Measurements from ENCODE around the gene MAPK6. TPM values are rescaled to one million over a fixed set of nuclear protein-coding genes. Genes with fewer than 3 reads are reported as not detected.

MAPK6 gene
- total and polyA plus RNA-seq, 7 experiments from 2014 or later, result 5.1 to 44.1 (median 23.1) TPM

DNA sequence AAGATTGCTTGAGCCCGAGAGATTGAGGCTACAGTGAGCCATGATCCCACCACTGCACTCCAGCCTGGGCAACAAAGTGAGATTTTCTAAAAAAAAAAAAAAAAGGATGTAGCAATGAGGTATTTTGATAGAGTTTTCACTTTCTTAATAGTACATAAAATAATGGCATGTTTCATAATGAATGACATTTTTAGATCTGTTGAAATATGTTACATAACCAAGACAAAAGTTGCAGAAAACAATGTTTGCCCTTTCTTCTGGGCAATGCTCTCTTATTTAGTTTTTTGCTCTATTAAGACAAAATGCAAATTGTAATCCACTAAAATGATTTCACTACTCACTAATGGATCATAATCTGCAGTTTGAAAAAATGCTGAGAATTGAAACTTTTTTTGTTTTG is 4.4 kb upstream of the MAPK6 start:
- Mint-ChIP-seq H3K4me1 (peaks cover 6 to 43% (median 14%) of the 10 kb centered on the region in 7 donors), H3K36me3 (peaks cover 0 to 1% (median 0%) of the 10 kb centered on the region in 5 donors), H3K27me3 (peaks cover 0 to 15% (median 0%) of the 10 kb centered on the region in 5 donors), H3K9me3 (no peaks in the 10 kb centered on the region), H3K27ac (no peak overlapping the region), H3K4me3 (no peak overlapping the region)
- H3K36me3 ChIP-seq (ENCODE audit: control insufficient read depth in 2 of 3, insufficient read depth in 3 of 3, low read length in 3 of 3), result no peaks in the 10 kb centered on the region
- DNase-seq (no peak), ATAC-seq (no peak)
- no peak overlapping the region for H3K27ac ChIP-seq (ENCODE audit: low read depth, low read length)
- intact Hi-C loops (cut with micrococcal nuclease), result no loop called here
- CTCF ChIA-PET, result interaction anchor here (0.8 kb wide), 1 partner anchor 44 kb away, joined by 3 read pairs; no protein-coding TSS in a partner anchor
- H3K4me1 ChIP-seq (ENCODE audit: control insufficient read depth in 2 of 2, insufficient read depth in 2 of 2, low read length in 2 of 2), result peaks cover 5% of the 10 kb centered on the region in 2 donors
- POLR2A ChIA-PET, result interaction anchor here (0.6 kb wide), 1 partner anchor 8 kb away, joined by 6 read pairs; no protein-coding TSS in a partner anchor
- no peaks in the 10 kb centered on the region for H3K9me3 ChIP-seq (ENCODE audit: control insufficient read depth in 2 of 3, low read length in 3 of 3)
- H3K27me3 ChIP-seq (ENCODE audit: control insufficient read depth in 2 of 2, insufficient read depth in 2 of 2, low read length in 2 of 2), result no peaks in the 10 kb centered on the region
- H3K4me3 ChIP-seq (ENCODE audit: low read length), result no peak overlapping the region

DNA sequence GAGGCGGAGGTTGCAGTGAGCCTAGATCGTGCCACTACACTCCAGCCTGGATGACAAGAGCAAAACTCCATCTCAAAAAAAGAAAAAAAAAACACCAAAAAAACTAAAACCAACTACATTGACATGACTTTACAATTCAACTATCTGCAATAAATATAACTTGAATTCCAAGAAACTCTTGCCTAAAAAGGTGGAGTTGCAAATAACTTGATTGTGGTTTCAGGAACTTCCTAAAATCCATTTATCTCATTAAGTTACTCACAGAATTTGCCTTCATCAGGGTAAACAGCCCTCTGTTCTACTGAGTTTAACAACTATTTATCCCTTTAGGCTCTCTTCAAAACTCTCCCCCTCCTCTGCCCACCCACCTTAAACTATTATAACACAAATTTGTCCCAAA is 2.7 kb upstream of the MAPK6 start:
- intact Hi-C loops (cut with micrococcal nuclease), result no loop called here
- H3K9me3 Mint-ChIP-seq, result no peaks in the 10 kb centered on the region
- ChIA-PET POLR2A (interaction anchor here (0.6 kb wide), 1 partner anchor 31 kb away, joined by 4 read pairs; no protein-coding TSS in a partner anchor), CTCF (no interaction called here)
- DNase-seq, result no peak
- Histone ChIP-seq H3K27me3 (ENCODE audit: control insufficient read depth in 2 of 2, insufficient read depth in 2 of 2, low read length in 2 of 2) (no peaks in the 10 kb centered on the region), H3K27ac (ENCODE audit: low read depth, low read length) (no peak overlapping the region), H3K36me3 (ENCODE audit: control insufficient read depth in 2 of 3, insufficient read depth in 3 of 3, low read length in 3 of 3) (no peaks in the 10 kb centered on the region), H3K4me3 (ENCODE audit: low read length) (no peak overlapping the region), H3K9me3 (ENCODE audit: control insufficient read depth in 2 of 3, low read length in 3 of 3) (no peaks in the 10 kb centered on the region), H3K4me1 (ENCODE audit: control insufficient read depth in 2 of 2, insufficient read depth in 2 of 2, low read length in 2 of 2) (peaks cover 5 to 18% of the 10 kb centered on the region in 2 donors)
- no peak overlapping the region for H3K27ac Mint-ChIP-seq
- peaks cover 0 to 5% (median 0%) of the 10 kb centered on the region in 5 donors for H3K36me3 Mint-ChIP-seq
- no peak overlapping the region for H3K4me3 Mint-ChIP-seq
- peaks cover 20 to 49% (median 27%) of the 10 kb centered on the region in 7 donors for H3K4me1 Mint-ChIP-seq
- peaks cover 0 to 15% (median 0%) of the 10 kb centered on the region in 5 donors for H3K27me3 Mint-ChIP-seq
- ATAC-seq, result no peak

DNA sequence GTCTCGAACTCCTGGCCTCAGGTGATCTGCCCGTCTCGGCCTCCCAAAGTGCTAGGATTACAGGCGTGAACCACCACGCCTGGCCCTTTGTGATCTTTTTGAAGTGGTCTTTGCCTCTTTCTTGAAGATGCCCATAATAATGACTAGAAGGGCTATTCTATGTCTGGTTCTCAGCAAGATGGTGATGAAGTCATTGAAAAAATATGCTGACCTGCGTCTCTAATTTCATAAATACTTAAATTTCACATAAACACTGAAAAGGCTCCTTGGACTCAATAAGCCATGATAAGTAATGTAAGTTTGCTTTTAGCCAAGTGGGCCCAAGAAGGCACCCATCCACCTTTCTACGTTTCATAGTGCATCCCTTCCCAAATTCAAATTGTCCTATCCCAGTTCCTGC is 775 bp upstream of the MAPK6 start:
- CTCF ChIA-PET, result interaction anchor here (0.7 kb wide), 1 partner anchor 25 kb away, joined by 3 read pairs; no protein-coding TSS in a partner anchor
- peaks cover 0 to 15% (median 0%) of the 10 kb centered on the region in 5 donors for H3K27me3 Mint-ChIP-seq

DNA sequence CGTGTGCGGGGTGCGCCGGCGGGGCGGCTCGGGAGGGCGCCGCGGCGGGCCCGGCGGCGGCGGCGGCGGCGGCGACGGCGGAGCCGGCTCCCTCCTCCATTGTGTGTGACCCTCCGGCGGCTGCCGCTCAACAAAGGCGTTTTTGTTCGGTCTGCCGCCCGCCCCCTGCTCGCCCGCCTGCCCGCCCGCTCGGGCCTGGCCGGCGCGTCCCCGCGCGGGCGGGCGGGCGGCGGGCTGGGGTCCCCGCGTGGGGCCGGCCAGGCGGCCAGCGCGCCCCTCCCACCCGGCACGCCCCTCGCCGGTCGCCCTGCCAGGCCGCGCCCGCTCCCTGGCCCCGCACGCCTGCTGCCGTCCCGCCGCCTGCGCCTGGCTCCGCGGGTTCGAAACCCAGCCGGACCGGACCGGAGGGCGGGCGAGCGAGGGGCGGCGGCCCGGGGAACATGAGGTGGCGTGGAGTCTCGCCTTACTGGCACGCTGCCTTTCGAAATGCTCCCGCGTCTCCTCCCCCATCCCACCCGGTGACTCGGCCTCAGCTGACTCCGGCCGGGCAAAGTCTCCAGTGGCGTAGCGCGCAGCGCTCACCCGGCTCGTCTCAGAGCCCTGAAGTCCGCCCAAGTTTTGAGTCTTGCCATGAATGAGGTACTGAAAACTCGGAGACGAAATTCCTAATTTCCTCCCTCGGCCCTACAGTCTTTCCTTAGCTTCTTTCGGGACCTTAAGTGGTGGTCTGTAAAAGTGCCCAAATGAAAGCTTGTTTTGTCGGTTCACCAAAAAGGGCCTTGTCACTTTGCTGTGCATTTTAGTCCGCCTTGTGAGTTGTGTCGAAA is 588 bp downstream of the MAPK6 start:
- ChIA-PET CTCF (interaction anchor here (0.6 to 1.0 kb wide), 5 partner anchors 14 to 237 kb away, joined by 3 to 5 read pairs (median 3); no protein-coding TSS in a partner anchor), POLR2A (interaction anchor here (0.6 to 2.4 kb wide), 17 partner anchors 9 to 448 kb away, joined by 3 to 13 read pairs (median 4); partner anchors contain the start of genes LEO1 and LYSMD2)
- ATAC-seq (peak; percentile 65), DNase-seq (peak in 8 of 9 donors; percentile 36 to 77 (median 46))
- Mint-ChIP-seq H3K4me3 (peak overlapping the region; percentile 90 to 99 (median 96)), H3K27ac (peak overlapping the region; percentile 88 to 100 (median 98)), H3K9me3 (no peaks in the 10 kb centered on the region), H3K36me3 (peaks cover 0 to 5% (median 0%) of the 10 kb centered on the region in 5 donors), H3K27me3 (peaks cover 0 to 15% (median 0%) of the 10 kb centered on the region in 5 donors), H3K4me1 (peaks cover 29 to 49% (median 37%) of the 10 kb centered on the region in 7 donors)
- H3K27me3 ChIP-seq (ENCODE audit: control insufficient read depth in 2 of 2, insufficient read depth in 2 of 2, low read length in 2 of 2), result no peaks in the 10 kb centered on the region
- H3K4me3 ChIP-seq (ENCODE audit: low read length), result peak overlapping the region; percentile 79
- H3K4me1 ChIP-seq (ENCODE audit: control insufficient read depth in 2 of 2, insufficient read depth in 2 of 2, low read length in 2 of 2), result peaks cover 9 to 29% of the 10 kb centered on the region in 2 donors
- H3K9me3 ChIP-seq (ENCODE audit: control insufficient read depth in 2 of 3, low read length in 3 of 3), result no peaks in the 10 kb centered on the region
- H3K27ac ChIP-seq (ENCODE audit: low read depth, low read length), result peak overlapping the region; percentile 88
- no peaks in the 10 kb centered on the region for H3K36me3 ChIP-seq (ENCODE audit: control insufficient read depth in 2 of 3, insufficient read depth in 3 of 3, low read length in 3 of 3)
- intact Hi-C loops (cut with micrococcal nuclease), result loop anchor here (1.0 to 10.0 kb wide), 10 partner anchors 13 to 285 kb away; partner anchors contain the start of genes LEO1 (in 2 of the 2) and LYSMD2 (in 1 of the 2)

More for the DNA sequence above, 775 bp upstream of the MAPK6 start:
- Mint-ChIP-seq H3K4me1 (peaks cover 28 to 48% (median 40%) of the 10 kb centered on the region in 7 donors), H3K36me3 (peaks cover 0 to 5% (median 0%) of the 10 kb centered on the region in 5 donors), H3K9me3 (no peaks in the 10 kb centered on the region), H3K27ac (peak overlapping the region; percentile 85 to 100 (median 97)), H3K4me3 (peak overlapping the region; percentile 90 to 99 (median 96))
- Histone ChIP-seq H3K27ac (ENCODE audit: low read depth, low read length) (peak overlapping the region; percentile 88), H3K36me3 (ENCODE audit: control insufficient read depth in 2 of 3, insufficient read depth in 3 of 3, low read length in 3 of 3) (no peaks in the 10 kb centered on the region), H3K4me3 (ENCODE audit: low read length) (peak overlapping the region; percentile 68), H3K27me3 (ENCODE audit: control insufficient read depth in 2 of 2, insufficient read depth in 2 of 2, low read length in 2 of 2) (no peaks in the 10 kb centered on the region), H3K4me1 (ENCODE audit: control insufficient read depth in 2 of 2, insufficient read depth in 2 of 2, low read length in 2 of 2) (peaks cover 9 to 29% of the 10 kb centered on the region in 2 donors), H3K9me3 (ENCODE audit: control insufficient read depth in 2 of 3, low read length in 3 of 3) (no peaks in the 10 kb centered on the region)
- DNase-seq, result no peak
- intact Hi-C loops (cut with micrococcal nuclease), result no loop called here
- POLR2A ChIA-PET, result interaction anchor here (0.5 to 1.6 kb wide), 4 partner anchors 25 to 86 kb away, joined by 3 to 5 read pairs (median 4); partner anchors contain the start of gene LEO1
- no peak for ATAC-seq

DNA sequence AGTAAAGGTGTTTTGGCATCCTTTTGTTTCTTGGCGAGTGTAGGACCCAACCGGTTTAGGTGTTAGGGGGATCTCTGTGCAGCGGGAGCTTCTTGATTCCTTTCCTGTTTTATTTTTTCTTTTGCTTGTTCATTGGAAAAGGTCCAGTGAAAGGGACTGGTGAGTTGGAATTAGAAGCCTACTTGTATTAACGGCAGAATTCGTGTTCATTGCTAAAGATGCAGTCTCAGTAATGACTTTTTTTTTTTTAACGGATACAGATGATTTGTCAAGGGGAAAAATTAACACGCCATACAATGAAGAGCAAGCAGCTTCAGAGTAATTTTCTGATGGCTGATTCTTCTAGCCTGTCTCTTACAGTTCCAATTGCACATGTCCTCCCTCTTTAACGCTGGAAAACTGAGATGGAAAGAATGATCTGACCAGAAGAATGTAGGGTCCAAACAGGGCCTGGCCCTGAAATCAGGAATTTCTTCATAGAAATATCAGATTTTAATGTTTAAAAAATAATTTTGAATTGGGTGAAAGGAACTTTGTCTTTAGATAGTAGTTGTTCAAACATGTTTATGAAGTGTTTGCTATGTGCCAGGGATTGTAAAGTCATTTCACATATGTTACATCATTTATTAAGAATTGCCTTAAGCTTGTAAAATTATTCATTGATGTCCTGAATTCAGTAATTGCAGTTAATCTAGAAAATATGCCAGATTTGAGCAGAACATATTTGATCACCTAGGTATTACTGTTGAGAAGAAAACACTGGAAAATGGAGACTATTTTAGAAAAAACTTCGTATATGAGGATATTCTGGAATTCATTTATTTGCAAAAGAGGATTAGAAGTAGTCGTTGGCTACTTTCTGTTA is 1.4 kb downstream of the MAPK6 start:
- no peaks in the 10 kb centered on the region for H3K9me3 ChIP-seq (ENCODE audit: control insufficient read depth in 2 of 3, low read length in 3 of 3)
- Mint-ChIP-seq H3K4me1 (peaks cover 29 to 49% (median 37%) of the 10 kb centered on the region in 7 donors), H3K27ac (peak overlapping the region; percentile 85 to 98 (median 91)), H3K9me3 (no peaks in the 10 kb centered on the region), H3K27me3 (peaks cover 0 to 15% (median 0%) of the 10 kb centered on the region in 5 donors), H3K4me3 (peak overlapping the region; percentile 85 to 97 (median 90)), H3K36me3 (peaks cover 0 to 5% (median 0%) of the 10 kb centered on the region in 5 donors)
- no peaks in the 10 kb centered on the region for H3K27me3 ChIP-seq (ENCODE audit: control insufficient read depth in 2 of 2, insufficient read depth in 2 of 2, low read length in 2 of 2)
- POLR2A ChIA-PET, result interaction anchor here (0.6 to 2.4 kb wide), 17 partner anchors 8 to 447 kb away, joined by 3 to 13 read pairs (median 4); partner anchors contain the start of genes LEO1 and LYSMD2
- H3K4me3 ChIP-seq (ENCODE audit: low read length), result peak overlapping the region; percentile 79
- peak overlapping the region; percentile 88 for H3K27ac ChIP-seq (ENCODE audit: low read depth, low read length)
- intact Hi-C loops (cut with micrococcal nuclease), result loop anchor here (1.0 to 10.0 kb wide), 4 partner anchors 38 to 286 kb away; partner anchors contain the start of gene LYSMD2 (in 1 of the 2)
- peak in 3 of 9 donors; percentile 32 to 45 (median 40) for DNase-seq
- no peak for ATAC-seq
- H3K36me3 ChIP-seq (ENCODE audit: control insufficient read depth in 2 of 3, insufficient read depth in 3 of 3, low read length in 3 of 3), result no peaks in the 10 kb centered on the region
- CTCF ChIA-PET, result interaction anchor here (0.6 to 1.0 kb wide), 7 partner anchors 13 to 237 kb away, joined by 3 to 5 read pairs (median 3); partner anchors contain the start of gene LEO1
- peaks cover 9 to 29% of the 10 kb centered on the region in 2 donors for H3K4me1 ChIP-seq (ENCODE audit: control insufficient read depth in 2 of 2, insufficient read depth in 2 of 2, low read length in 2 of 2)

Measured in naive thymus-derived CD4-positive, alpha-beta T cell (primary cell).